K562 (cell line): ENCODE data around the gene GPR37L1. TPM values are rescaled to one million over a fixed set of nuclear protein-coding genes. Genes with fewer than 3 reads are reported as not detected.
A peak's percentile ranks its signal among the peaks of the same experiment; 100 is the strongest.

Source experiments
- CBFB ChIP-seq: sonication (generic); formaldehyde crosslinking; IDR thresholded peaks from 2 replicates; pipeline ENCODE4 v1.4.0; 2020; ENCODE audit warnings: mild to moderate bottlenecking, missing genetic modification reagents
- CREM ChIP-seq: IDR thresholded peaks from 2 replicates; pipeline ENCODE4 v1.6.1; 2014; ENCODE audit warnings: antibody characterized with exemption, low read depth
- E2F4 ChIP-seq: sonication (generic); formaldehyde crosslinking; IDR thresholded peaks from 2 replicates; pipeline ENCODE4 v1.8.0; 2022; ENCODE audit warnings: mild to moderate bottlenecking, low read depth, missing genetic modification reagents
- FOXM1 ChIP-seq, 2 experiments: fragments of 450-650 bp in 1 of 2; sonication (generic) in 1 of 2; formaldehyde crosslinking in 1 of 2; IDR thresholded peaks; 2 replicates each; pipeline versions ENCODE4 v1.6.1 to v1.9.0; 2017 to 2022; ENCODE audit warnings: low read depth in 2 of 2, mild to moderate bottlenecking in 2 of 2, missing genetic modification reagents in 1 of 2, moderate library complexity in 1 of 2
- HMBOX1 ChIP-seq: sonication (generic); IDR thresholded peaks from 2 replicates; pipeline ENCODE4 v1.6.1; 2016
- JUND ChIP-seq, 2 experiments: IDR thresholded peaks; 2 replicates in 1 of 2; 3 replicates in 1 of 2; pipeline ENCODE4 v1.6.1; 2011; ENCODE audit warnings: borderline replicate concordance in 2 of 2, low read depth in 2 of 2, low read length in 2 of 2, improper control_type of control experiment in 1 of 2, missing biosample characterization in 1 of 2, missing genetic modification characterization in 1 of 2, missing genetic modification reagents in 1 of 2
- KLF16 ChIP-seq: IDR thresholded peaks from 2 replicates; pipeline ENCODE4 v1.6.1; 2016; ENCODE audit warnings: antibody characterized with exemption
- NBN ChIP-seq: fragments of 450-650 bp; IDR thresholded peaks from 2 replicates; pipeline ENCODE4 v1.6.1; 2016; ENCODE audit warnings: low read depth, mild to moderate bottlenecking
- RAD21 ChIP-seq, 2 experiments: fragments of 250-450 bp in 1 of 2; fragments of 450-650 bp in 1 of 2; sonication (Bioruptor Pico) in 1 of 2; formaldehyde crosslinking in 1 of 2; IDR thresholded peaks in 1 of 2; conservative IDR thresholded peaks in 1 of 2; 2 replicates each; pipeline versions ENCODE4 v1.4.0 to v1.8.0; 2020 to 2022; ENCODE audit warnings: mild to moderate bottlenecking in 2 of 2, moderate library complexity in 1 of 2
- RBBP5 ChIP-seq: fragments of 200-600 bp; sonication (generic); IDR thresholded peaks from 2 replicates; pipeline ENCODE4 v1.6.1; 2012; ENCODE audit warnings: borderline replicate concordance, mild to moderate bottlenecking, low read length, control low read depth, inconsistent platforms; ENCODE audit not compliant: insufficient read depth, poor library complexity, severe bottlenecking
- RFX1 ChIP-seq: fragments of 450-650 bp; IDR thresholded peaks from 2 replicates; pipeline ENCODE4 v1.6.1; 2016; ENCODE audit warnings: mild to moderate bottlenecking, moderate library complexity
- SMARCB1 ChIP-seq: IDR thresholded peaks from 2 replicates; pipeline ENCODE4 v1.6.1; 2011; ENCODE audit warnings: improper control_type of control experiment, low read depth; ENCODE audit not compliant: insufficient read length
- TAL1 ChIP-seq: fragments of 450-650 bp; IDR thresholded peaks from 2 replicates; pipeline ENCODE4 v1.6.1; 2016; ENCODE audit warnings: mild to moderate bottlenecking
- TCFL5 ChIP-seq: fragments of 250-450 bp; sonication (Bioruptor Pico); conservative IDR thresholded peaks from 2 replicates; pipeline ENCODE4 v1.6.1; 2021; ENCODE audit warnings: mild to moderate bottlenecking, moderate library complexity, matching md5 sums
- TFAP4 ChIP-seq: sonication (generic); formaldehyde crosslinking; IDR thresholded peaks from 2 replicates; pipeline ENCODE4 v1.8.0; 2022; ENCODE audit warnings: missing genetic modification reagents, mild to moderate bottlenecking, moderate library complexity, borderline replicate concordance
- ZC3H8 ChIP-seq: fragments of 450-650 bp; IDR thresholded peaks from 2 replicates; pipeline ENCODE4 v1.6.1; 2017
- ZEB2 ChIP-seq: fragments of 450-650 bp; IDR thresholded peaks from 2 replicates; pipeline ENCODE4 v1.6.1; 2016
- ZNF165 ChIP-seq: fragments of 250-450 bp; sonication (Bioruptor Pico); IDR thresholded peaks from 2 replicates; pipeline ENCODE4 v1.4.0; 2020; ENCODE audit warnings: borderline replicate concordance
- ZNF280B ChIP-seq: fragments of 250-450 bp; sonication (Bioruptor Pico); IDR thresholded peaks from 2 replicates; pipeline ENCODE4 v1.5.1; 2021; ENCODE audit warnings: mild to moderate bottlenecking
- ZNF449 ChIP-seq: fragments of 250-450 bp; sonication (Bioruptor Pico); IDR thresholded peaks from 2 replicates; pipeline ENCODE4 v1.8.0; 2022; ENCODE audit warnings: moderate library complexity, mild to moderate bottlenecking, inconsistent platforms
- polyA plus RNA-seq, 8 experiments: library from polyadenylated mRNA; depleted of rRNA in 4 of 8; stranded (reverse) in 5 of 8; unstranded in 3 of 8; fragments of >200 nt; fragmentation: Nextera tagmentation in 2 of 8; fragmentation: Illumina TruSeq in 1 of 8; extraction: Ambion mirVana in 2 of 8; extraction: Trizol in 1 of 8; gene quantifications; 2 replicates each; pipeline versions ENCODE4 v1.2.1 to v1.2.3, GENCODE V29; 2011 to 2014; ENCODE audit warnings: inconsistent platforms in 1 of 8, missing spikeins in 1 of 8
- total RNA-seq, 7 experiments: library from RNA; depleted of rRNA in 6 of 7; stranded (reverse); fragments of >200 nt in 6 of 7; fragmentation: Illumina TruSeq in 2 of 7; extraction: Trizol in 2 of 7; gene quantifications; 2 replicates each; pipeline versions ENCODE4 v1.2.1 to v1.2.3, GENCODE V29; 2011 to 2021; ENCODE audit warnings: low replicate concordance in 1 of 7

The GPR37L1 gene
- total and polyA plus RNA-seq, 9 of the 15 experiments (the other 6 are each of a cell fraction or from before 2014, with no cell fraction given) = not detected

- peak; percentile 73; the same call in 1 of the 2 replicates for TF ChIP-seq TCFL5
- peak; percentile 92 for TF ChIP-seq HMBOX1
- no peak for TF ChIP-seq SMARCB1
- peak; percentile 2 for TF ChIP-seq RBBP5
- TF ChIP-seq CREM = peak; percentile 38; the same call in 1 of the 2 replicates
- TF ChIP-seq ZNF165 (CRISPR knock-in tag) = 0 out of 2 replicates have a peak, but pooled peaks have one; percentile 36
- peak; percentile 34; the same call in 1 of the 2 replicates for TF ChIP-seq ZEB2
- no peak for TF ChIP-seq E2F4
- no peak for TF ChIP-seq CBFB
- TF ChIP-seq TFAP4 (CRISPR knock-in tag) = peak; percentile 79
- peak; percentile 81 for TF ChIP-seq JUND (IDR thresholded peaks at IDR 0.05; ENCODE audit: borderline replicate concordance, low read depth, low read length)
- peak; percentile 54; the same call in 1 of the 3 replicates for TF ChIP-seq JUND (tag; IDR thresholded peaks at IDR 0.05; ENCODE audit: borderline replicate concordance, low read depth, low read length)
- peak; percentile 88; the same call in 1 of the 2 replicates for TF ChIP-seq ZNF449 (CRISPR knock-in tag)
- TF ChIP-seq NBN = peak; percentile 40; the same call in 1 of the 2 replicates
- peak; percentile 99 for TF ChIP-seq TAL1
- TF ChIP-seq FOXM1 (IDR thresholded peaks at IDR 0.05; ENCODE audit: low read depth) = peak; percentile 96
- no peak for TF ChIP-seq FOXM1 (CRISPR knock-in tag; IDR thresholded peaks at IDR 0.05; ENCODE audit: low read depth)
- no peak for TF ChIP-seq RFX1
- TF ChIP-seq ZNF280B (CRISPR knock-in tag) = no peak
- TF ChIP-seq RAD21 (CRISPR knock-in tag; conservative IDR thresholded peaks at IDR 0.05 in 1 of 2, IDR thresholded peaks at IDR 0.05 in 1 of 2) = peak; percentile 17 to 25
- no peak for TF ChIP-seq ZC3H8
- TF ChIP-seq KLF16 = peak; percentile 99
Measured at GRCh38 chr1:202076050-202076511, 46.6 kb upstream of the GPR37L1 start (continued).
